Liver (tissue), 3 donors: ENCODE data around the gene MMD2.

ENCODE experiments used
- GABPA ChIP-seq, 2 donors: IDR thresholded peaks in 1 of 2; conservative IDR thresholded peaks in 1 of 2; 2 replicates each; pipeline ENCODE4 v1.6.1; 2016; ENCODE audit warnings: antibody characterized with exemption in 2 of 2, mild to moderate bottlenecking in 1 of 2, moderate library complexity in 1 of 2
- JUND ChIP-seq, 2 donors: IDR thresholded peaks; 2 replicates each; pipeline ENCODE4 v1.6.1; 2016; ENCODE audit warnings: antibody characterized with exemption in 2 of 2
- RAD21 ChIP-seq, 2 donors: IDR thresholded peaks; 2 replicates each; pipeline ENCODE4 v1.6.1; 2016; ENCODE audit warnings: antibody characterized with exemption in 2 of 2, mild to moderate bottlenecking in 2 of 2
- TAF1 ChIP-seq: conservative IDR thresholded peaks from 2 replicates; pipeline ENCODE4 v1.6.1; 2016; ENCODE audit warnings: antibody characterized with exemption, mild to moderate bottlenecking
- TF ChIP-seq, protein P1 (sequence below): fragments of 150-350 bp; IDR thresholded peaks from 2 replicates; pipeline ENCODE4 v1.5.1; 2017; ENCODE audit warnings: improper control_type of control experiment, low read depth, low read length; ENCODE audit not compliant: missing input control
- donor health status: healthy.
- donor health status: healthy.

- TF ChIP-seq RAD21 (IDR thresholded peaks at IDR 0.05), result no peak
- TF ChIP-seq, protein P1, sequence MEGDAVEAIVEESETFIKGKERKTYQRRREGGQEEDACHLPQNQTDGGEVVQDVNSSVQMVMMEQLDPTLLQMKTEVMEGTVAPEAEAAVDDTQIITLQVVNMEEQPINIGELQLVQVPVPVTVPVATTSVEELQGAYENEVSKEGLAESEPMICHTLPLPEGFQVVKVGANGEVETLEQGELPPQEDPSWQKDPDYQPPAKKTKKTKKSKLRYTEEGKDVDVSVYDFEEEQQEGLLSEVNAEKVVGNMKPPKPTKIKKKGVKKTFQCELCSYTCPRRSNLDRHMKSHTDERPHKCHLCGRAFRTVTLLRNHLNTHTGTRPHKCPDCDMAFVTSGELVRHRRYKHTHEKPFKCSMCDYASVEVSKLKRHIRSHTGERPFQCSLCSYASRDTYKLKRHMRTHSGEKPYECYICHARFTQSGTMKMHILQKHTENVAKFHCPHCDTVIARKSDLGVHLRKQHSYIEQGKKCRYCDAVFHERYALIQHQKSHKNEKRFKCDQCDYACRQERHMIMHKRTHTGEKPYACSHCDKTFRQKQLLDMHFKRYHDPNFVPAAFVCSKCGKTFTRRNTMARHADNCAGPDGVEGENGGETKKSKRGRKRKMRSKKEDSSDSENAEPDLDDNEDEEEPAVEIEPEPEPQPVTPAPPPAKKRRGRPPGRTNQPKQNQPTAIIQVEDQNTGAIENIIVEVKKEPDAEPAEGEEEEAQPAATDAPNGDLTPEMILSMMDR, result no peak
- TF ChIP-seq JUND (IDR thresholded peaks at IDR 0.05), result no peak
- TF ChIP-seq GABPA (IDR thresholded peaks at IDR 0.05 in 1 of 2, conservative IDR thresholded peaks at IDR 0.05 in 1 of 2), result no peak
- TF ChIP-seq TAF1, result no peak
Measured at GRCh38 chr7:4880218-4880617, 78.8 kb downstream of the MMD2 start.
